SU-DHL-6 (cell line): ENCODE measurements around the gene CRY2.

Source experiments
- CTCF ChIP-seq: fragments of 200-600 bp; sonication (generic); IDR thresholded peaks from one replicate; pipeline ENCODE4 v1.5.1; 2017; ENCODE audit warnings: antibody characterized with exemption, mild to moderate bottlenecking, low read length, moderate library complexity; ENCODE audit not compliant: insufficient read depth, poor library complexity, severe bottlenecking
- EZH2phosphoT487 ChIP-seq: fragments of 200-600 bp; sonication (generic), shearing (Covaris generic); conservative IDR thresholded peaks from 2 replicates; pipeline ENCODE4 v1.6.1; 2018; ENCODE audit warnings: mild to moderate bottlenecking, antibody characterized with exemption, low read length, moderate library complexity, mixed read lengths

GRCh38 chr11:45803971-45804760 lies 43.1 kb upstream of the CRY2 start:
- no peak for TF ChIP-seq CTCF
- no peak for TF ChIP-seq EZH2phosphoT487
